GM12891 (cell line): ENCODE measurements around the gene SPOUT1.

Experiments
- PAX5 ChIP-seq: IDR thresholded peaks from 2 replicates; pipeline ENCODE4 v1.6.1; 2011; ENCODE audit warnings: low read length, moderate library complexity, mild to moderate bottlenecking; ENCODE audit not compliant: insufficient read depth, severe bottlenecking
- POLR2A ChIP-seq: IDR thresholded peaks from 2 replicates; pipeline ENCODE4 v1.6.1; 2011; ENCODE audit warnings: low read depth, low read length, control low read depth
- POLR2AphosphoS5 ChIP-seq: IDR thresholded peaks from 2 replicates; pipeline ENCODE4 v1.6.1; 2011; ENCODE audit warnings: low read depth, low read length, control low read depth
- SPI1 ChIP-seq: IDR thresholded peaks from 2 replicates; pipeline ENCODE4 v1.6.1; 2011; ENCODE audit warnings: low read depth, low read length, control low read depth

DNA sequence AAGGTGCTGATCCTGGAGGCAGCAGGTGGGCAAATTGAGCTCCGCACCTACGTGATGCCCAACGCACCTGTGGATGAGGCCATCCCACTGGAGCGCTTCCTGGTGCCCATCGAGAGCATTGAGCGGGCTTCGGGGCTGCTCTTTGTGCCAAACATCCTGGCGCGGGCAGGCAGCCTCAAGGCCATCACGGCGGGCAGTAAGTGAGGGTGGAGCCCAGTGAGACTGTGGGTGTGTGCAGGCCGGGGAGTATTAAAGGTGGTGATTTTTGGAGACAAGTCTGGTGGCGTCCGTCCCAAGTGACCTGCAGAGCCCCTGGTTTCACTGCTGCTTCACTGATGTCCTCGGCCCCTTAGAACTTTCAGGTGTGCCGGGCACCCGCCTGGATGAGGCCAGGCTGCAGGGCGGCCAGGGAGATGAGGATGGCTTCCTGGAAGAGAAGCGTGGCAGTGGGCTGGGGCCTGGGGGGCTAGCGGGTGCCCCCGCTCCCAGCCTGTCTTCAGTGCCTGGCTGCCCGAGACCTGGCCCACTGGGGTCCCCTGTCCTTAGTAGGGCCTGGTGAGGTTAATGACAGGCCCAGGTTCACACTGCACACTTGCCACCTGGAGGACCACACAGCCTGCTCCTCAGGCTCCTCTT lies 7.1 kb downstream of the SPOUT1 start:
- TF ChIP-seq POLR2A (no peak), POLR2AphosphoS5 (no peak), PAX5 (no peak), SPI1 (no peak)
